Neural progenitor cell (in vitro differentiated cells): ENCODE data around the gene HSD17B7. TPM values are rescaled to one million over a fixed set of nuclear protein-coding genes. Genes with fewer than 3 reads are reported as not detected.
"Not testable (repeated sequence)": the region's sequence is repeated elsewhere in the genome, so short reads cannot be mapped to it uniquely, and the experiment has no call there.

Experiments
- DNase-seq: peaks from one replicate; pipeline ENCODE4 v3.0.0-alpha.2; 2016; ENCODE audit warnings: low spot score
- H2AFZ ChIP-seq: fragments of 200-600 bp; sonication (generic); replicated peaks from 2 replicates; pipeline ENCODE4 v1.6.1; 2016; ENCODE audit warnings: antibody characterized with exemption
- H3F3A ChIP-seq: fragments of 200-600 bp; sonication (generic); 2 replicates; pipeline ENCODE4 v1.6.1; 2016; ENCODE audit warnings: antibody characterized with exemption, low read depth
- H3K27ac ChIP-seq: fragments of 200-600 bp; sonication (generic); 2 replicates; pipeline ENCODE4 v1.5.1; 2016; ENCODE audit warnings: mild to moderate bottlenecking
- H3K27me3 ChIP-seq: fragments of 200-600 bp; sonication (generic); 2 replicates; pipeline ENCODE4 v1.6.1; 2016; ENCODE audit warnings: mild to moderate bottlenecking, moderate library complexity
- H3K36me3 ChIP-seq: fragments of 200-600 bp; sonication (generic); 2 replicates; pipeline ENCODE4 v1.5.1; 2016
- H3K4me1 ChIP-seq: fragments of 200-600 bp; sonication (generic); 2 replicates; pipeline ENCODE4 v1.6.1; 2016; ENCODE audit warnings: mixed run types
- H3K4me2 ChIP-seq: fragments of 200-600 bp; sonication (generic); 2 replicates; pipeline ENCODE4 v1.6.1; 2016
- H3K4me3 ChIP-seq: fragments of 200-600 bp; sonication (generic); 2 replicates; pipeline ENCODE4 v1.5.1; 2016
- H3K79me2 ChIP-seq: fragments of 200-600 bp; sonication (generic); 2 replicates; pipeline ENCODE4 v1.6.1; 2016; ENCODE audit warnings: low read depth
- H3K9ac ChIP-seq: fragments of 200-600 bp; sonication (generic); 2 replicates; pipeline ENCODE4 v1.6.1; 2016
- H3K9me3 ChIP-seq: fragments of 200-600 bp; sonication (generic); 2 replicates; pipeline ENCODE4 v1.5.1; 2016; ENCODE audit warnings: low read depth
- H4K20me1 ChIP-seq: fragments of 200-600 bp; sonication (generic); 2 replicates; pipeline ENCODE4 v1.6.1; 2016; ENCODE audit warnings: low read depth
- H3K27ac Mint-ChIP-seq: 3 replicates; pipeline ENCODE4 v1.8.0; 2021; ENCODE audit warnings: mixed read lengths
- H3K27me3 Mint-ChIP-seq: 2 replicates; pipeline ENCODE4 v1.8.0; 2022; ENCODE audit warnings: low read depth, mild to moderate bottlenecking, inconsistent platforms, moderate library complexity, mixed read lengths; ENCODE audit not compliant: insufficient read depth
- H3K36me3 Mint-ChIP-seq: 3 replicates; pipeline ENCODE4 v1.8.0; 2021; ENCODE audit warnings: mixed read lengths
- H3K4me1 Mint-ChIP-seq: 3 replicates; pipeline ENCODE4 v1.8.0; 2021; ENCODE audit warnings: mixed read lengths
- H3K4me3 Mint-ChIP-seq: 3 replicates; pipeline ENCODE4 v1.8.0; 2021; ENCODE audit warnings: mild to moderate bottlenecking, moderate library complexity, mixed read lengths
- H3K9me3 Mint-ChIP-seq: 3 replicates; pipeline ENCODE4 v1.8.0; 2020; ENCODE audit warnings: mixed read lengths
- CTCF ChIP-seq: fragments of 200-600 bp; sonication (generic); IDR thresholded peaks from 2 replicates; pipeline ENCODE4 v1.5.1; 2017; ENCODE audit warnings: antibody characterized with exemption, mild to moderate bottlenecking
- EZH2 ChIP-seq: fragments of 200-600 bp; sonication (generic); IDR thresholded peaks from 2 replicates; pipeline ENCODE4 v1.6.1; 2017; ENCODE audit warnings: antibody characterized with exemption, mild to moderate bottlenecking, moderate library complexity
- EZH2phosphoT487 ChIP-seq: fragments of 200-600 bp; sonication (generic); IDR thresholded peaks from 2 replicates; pipeline ENCODE4 v1.6.1; 2017; ENCODE audit warnings: antibody characterized with exemption
- total RNA-seq: library from RNA; depleted of rRNA; stranded (reverse); fragments of >200 nt; gene quantifications from 2 replicates; pipeline ENCODE4 v1.2.3, GENCODE V29; 2015; ENCODE audit warnings: low replicate concordance

The HSD17B7 gene
- total RNA-seq, 1 donor from 2014 or later, result 48.0 TPM

- no peaks in the 10 kb centered on the region for H3F3A ChIP-seq
- H3K4me1 Mint-ChIP-seq, result peaks cover 9% of the 10 kb centered on the region
- TF ChIP-seq CTCF, result no peak
- TF ChIP-seq EZH2phosphoT487, result no peak
- TF ChIP-seq EZH2, result no peak
- no peak overlapping the region for H3K9ac ChIP-seq
- H3K4me3 Mint-ChIP-seq, result no peak overlapping the region
- H3K4me3 ChIP-seq, result no peak overlapping the region
- H2AFZ ChIP-seq, result no peak overlapping the region
- no peaks in the 10 kb centered on the region for H3K27me3 ChIP-seq
- peaks cover 2% of the 10 kb centered on the region for H3K27me3 Mint-ChIP-seq
- H3K36me3 Mint-ChIP-seq, result no peaks in the 10 kb centered on the region
- no peaks in the 10 kb centered on the region for H3K4me1 ChIP-seq
- no peaks in the 10 kb centered on the region for H3K36me3 ChIP-seq
- no peaks in the 10 kb centered on the region for H3K9me3 ChIP-seq
- no peaks in the 10 kb centered on the region for H4K20me1 ChIP-seq
- H3K79me2 ChIP-seq, result no peaks in the 10 kb centered on the region
- no peak overlapping the region for H3K27ac Mint-ChIP-seq
- H3K27ac ChIP-seq, result no peak overlapping the region
- DNase-seq, result no peak
- H3K4me2 ChIP-seq, result no peak overlapping the region
- H3K9me3 Mint-ChIP-seq, result no peaks in the 10 kb centered on the region
Measured at GRCh38 chr1:162782671-162783070, 7.8 kb upstream of the HSD17B7 start.

- H3F3A ChIP-seq, result peaks cover 15% of the 10 kb centered on the region
- not testable (repeated sequence) for DNase-seq, H3K36me3 Mint-ChIP-seq, H3K9me3 Mint-ChIP-seq, H3K9ac ChIP-seq, H3K36me3 ChIP-seq, H3K27me3 Mint-ChIP-seq, H3K27ac Mint-ChIP-seq, H3K9me3 ChIP-seq, H3K4me1 ChIP-seq, H3K4me2 ChIP-seq, H3K27me3 ChIP-seq, H2AFZ ChIP-seq, H3K79me2 ChIP-seq, H3K4me3 Mint-ChIP-seq, H3K27ac ChIP-seq, H3K4me3 ChIP-seq, H4K20me1 ChIP-seq
- H3K4me1 Mint-ChIP-seq, result peaks cover 11% of the 10 kb centered on the region
Measured at GRCh38 chr1:162784926-162785325, 5.6 kb upstream of the HSD17B7 start.

GRCh38 chr1:162788783-162789182, 1.7 kb upstream of the HSD17B7 start:
- H3K79me2 ChIP-seq, result peaks cover 19% of the 10 kb centered on the region
- H3K27me3 Mint-ChIP-seq, H3K9me3 Mint-ChIP-seq, DNase-seq, H3K36me3 ChIP-seq, H3K4me3 Mint-ChIP-seq, H3K9ac ChIP-seq, H3K27ac Mint-ChIP-seq, H3K4me3 ChIP-seq, H3K27me3 ChIP-seq, H4K20me1 ChIP-seq, H3K36me3 Mint-ChIP-seq, H3K4me1 ChIP-seq, H3K4me2 ChIP-seq, H3K9me3 ChIP-seq: not testable (repeated sequence)
- peak overlapping the region; percentile 91 for H3K27ac ChIP-seq
- H3K4me1 Mint-ChIP-seq, result peaks cover 21% of the 10 kb centered on the region
- peak overlapping the region; percentile 68 for H2AFZ ChIP-seq
- H3F3A ChIP-seq, result peaks cover 18% of the 10 kb centered on the region

- Histone ChIP-seq H3K27ac (peak overlapping the region; percentile 94), H3K79me2 (peaks cover 32% of the 10 kb centered on the region), H3F3A (peaks cover 18% of the 10 kb centered on the region), H3K4me2 (peak overlapping the region; percentile 77), H3K4me3 (peak overlapping the region; percentile 67)
- H3K27ac Mint-ChIP-seq, DNase-seq, H2AFZ ChIP-seq, H3K27me3 ChIP-seq, H3K4me1 ChIP-seq, H3K9me3 ChIP-seq, H3K36me3 ChIP-seq, H3K27me3 Mint-ChIP-seq, H3K9ac ChIP-seq, H3K36me3 Mint-ChIP-seq, H3K9me3 Mint-ChIP-seq, H4K20me1 ChIP-seq: not testable (repeated sequence)
- H3K4me1 Mint-ChIP-seq, result peaks cover 17% of the 10 kb centered on the region
- H3K4me3 Mint-ChIP-seq, result peak overlapping the region; percentile 90
Measured at GRCh38 chr1:162790985-162791357, 469 bp downstream of the HSD17B7 start.

- DNase-seq, H3K9me3 Mint-ChIP-seq, H2AFZ ChIP-seq, H3K9ac ChIP-seq, H3K27ac Mint-ChIP-seq, H3K4me3 Mint-ChIP-seq, H3K4me2 ChIP-seq, H3K27me3 ChIP-seq, H3K27ac ChIP-seq, H3K36me3 ChIP-seq, H3K27me3 Mint-ChIP-seq, H4K20me1 ChIP-seq, H3K4me1 ChIP-seq, H3K9me3 ChIP-seq, H3K4me3 ChIP-seq, H3F3A ChIP-seq: not testable (repeated sequence)
- peaks cover 11% of the 10 kb centered on the region for H3K4me1 Mint-ChIP-seq
- peaks cover 16% of the 10 kb centered on the region for H3K36me3 Mint-ChIP-seq
- peaks cover 32% of the 10 kb centered on the region for H3K79me2 ChIP-seq
Measured at GRCh38 chr1:162794284-162794683, 3.8 kb downstream of the HSD17B7 start.

GRCh38 chr1:162796617-162797279, 6.2 kb downstream of the HSD17B7 start:
- not testable (repeated sequence) for H3K27ac ChIP-seq, H3K4me1 Mint-ChIP-seq, H3K27me3 ChIP-seq, H3K27ac Mint-ChIP-seq, H3K4me2 ChIP-seq, H3K4me3 ChIP-seq, H3K9ac ChIP-seq, H3K27me3 Mint-ChIP-seq, H3K9me3 Mint-ChIP-seq, H3K9me3 ChIP-seq, DNase-seq, H3K4me1 ChIP-seq, H3K36me3 ChIP-seq, H2AFZ ChIP-seq, H3K4me3 Mint-ChIP-seq, H4K20me1 ChIP-seq, H3F3A ChIP-seq
- H3K36me3 Mint-ChIP-seq, result peaks cover 25% of the 10 kb centered on the region
- H3K79me2 ChIP-seq, result peaks cover 42% of the 10 kb centered on the region
